RWPE1 (cell line): ENCODE data around the gene RNFT2.

Source experiments
- CTCF ChIA-PET: fragments of 350-600 bp; sonication (Branson Sonifier 250); formaldehyde crosslinking; extraction: SDS; loops from one replicate; lab custom pipeline; 2021; lab: Yijun Ruan, JAX
- POLR2A ChIA-PET: fragments of 400-600 bp; formaldehyde crosslinking; extraction: SDS; loops from one replicate; lab custom pipeline; 2020; ENCODE audit warnings: antibody characterized with exemption; ENCODE audit not compliant: low non-redundant PET; lab: Yijun Ruan, JAX
- DNase-seq: peaks from one replicate; pipeline ENCODE4 v3.0.0; 2012; ENCODE audit warnings: low spot score
- H3K27ac ChIP-seq: fragments of 450-650 bp; 2 replicates; pipeline ENCODE4 v1.5.1; 2017
- TF ChIP-seq, protein P1 (sequence below): fragments of 450-650 bp; conservative IDR thresholded peaks from 2 replicates; pipeline ENCODE4 v1.5.1; 2017; ENCODE audit warnings: low read depth, mild to moderate bottlenecking

RNFT2 gene

DNA sequence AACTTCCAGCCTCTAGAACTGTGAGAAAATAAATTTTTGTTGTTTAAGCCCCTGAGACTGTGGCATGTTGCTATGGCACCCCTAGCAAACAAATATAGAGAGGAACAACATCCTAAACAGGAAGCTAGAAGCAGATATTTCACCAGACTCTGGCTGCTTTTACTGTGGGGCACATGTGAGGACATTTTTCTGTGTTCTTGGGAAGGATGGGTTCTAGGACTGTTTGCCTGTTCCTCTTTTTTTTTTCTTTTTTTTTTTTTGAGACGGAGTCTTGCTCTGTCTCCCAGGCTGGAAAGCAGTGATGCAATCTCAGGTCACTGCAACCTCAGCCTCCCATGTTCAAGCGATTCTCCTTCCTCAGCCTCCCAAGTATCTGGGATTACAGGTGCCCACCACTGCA, 147.4 kb downstream of the RNFT2 start:
- H3K27ac ChIP-seq: no peak overlapping the region
- POLR2A ChIA-PET: no interaction called here
- DNase-seq: no peak
- CTCF ChIA-PET: interaction anchor here (0.7 kb wide), 1 partner anchor 245 kb away, joined by 6 read pairs; no protein-coding TSS in a partner anchor
- TF ChIP-seq, protein P1, sequence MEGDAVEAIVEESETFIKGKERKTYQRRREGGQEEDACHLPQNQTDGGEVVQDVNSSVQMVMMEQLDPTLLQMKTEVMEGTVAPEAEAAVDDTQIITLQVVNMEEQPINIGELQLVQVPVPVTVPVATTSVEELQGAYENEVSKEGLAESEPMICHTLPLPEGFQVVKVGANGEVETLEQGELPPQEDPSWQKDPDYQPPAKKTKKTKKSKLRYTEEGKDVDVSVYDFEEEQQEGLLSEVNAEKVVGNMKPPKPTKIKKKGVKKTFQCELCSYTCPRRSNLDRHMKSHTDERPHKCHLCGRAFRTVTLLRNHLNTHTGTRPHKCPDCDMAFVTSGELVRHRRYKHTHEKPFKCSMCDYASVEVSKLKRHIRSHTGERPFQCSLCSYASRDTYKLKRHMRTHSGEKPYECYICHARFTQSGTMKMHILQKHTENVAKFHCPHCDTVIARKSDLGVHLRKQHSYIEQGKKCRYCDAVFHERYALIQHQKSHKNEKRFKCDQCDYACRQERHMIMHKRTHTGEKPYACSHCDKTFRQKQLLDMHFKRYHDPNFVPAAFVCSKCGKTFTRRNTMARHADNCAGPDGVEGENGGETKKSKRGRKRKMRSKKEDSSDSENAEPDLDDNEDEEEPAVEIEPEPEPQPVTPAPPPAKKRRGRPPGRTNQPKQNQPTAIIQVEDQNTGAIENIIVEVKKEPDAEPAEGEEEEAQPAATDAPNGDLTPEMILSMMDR: no peak

DNA sequence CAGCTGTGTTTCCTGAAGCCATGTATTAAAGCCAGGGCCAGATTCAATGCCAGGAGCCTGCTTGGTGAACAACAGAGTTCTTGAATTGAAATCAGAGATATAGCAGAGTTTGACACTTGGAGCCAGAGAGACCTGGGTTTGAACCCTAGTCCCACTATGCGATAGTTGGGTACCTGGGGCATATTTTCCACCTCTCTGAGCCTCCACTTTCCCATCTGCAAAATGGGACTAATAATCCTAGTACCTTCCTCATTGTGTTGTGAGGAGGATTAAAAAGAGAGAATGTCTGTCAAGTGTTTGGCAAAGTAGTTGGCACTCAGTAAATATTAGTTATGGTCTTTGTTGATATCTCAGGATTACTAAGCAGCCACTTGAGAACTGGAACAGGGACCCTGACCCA, 149.1 kb downstream of the RNFT2 start:
- POLR2A ChIA-PET: no interaction called here
- no peak for DNase-seq
- CTCF ChIA-PET: no interaction called here
- no peak overlapping the region for H3K27ac ChIP-seq
- TF ChIP-seq, protein P1: no peak

DNA sequence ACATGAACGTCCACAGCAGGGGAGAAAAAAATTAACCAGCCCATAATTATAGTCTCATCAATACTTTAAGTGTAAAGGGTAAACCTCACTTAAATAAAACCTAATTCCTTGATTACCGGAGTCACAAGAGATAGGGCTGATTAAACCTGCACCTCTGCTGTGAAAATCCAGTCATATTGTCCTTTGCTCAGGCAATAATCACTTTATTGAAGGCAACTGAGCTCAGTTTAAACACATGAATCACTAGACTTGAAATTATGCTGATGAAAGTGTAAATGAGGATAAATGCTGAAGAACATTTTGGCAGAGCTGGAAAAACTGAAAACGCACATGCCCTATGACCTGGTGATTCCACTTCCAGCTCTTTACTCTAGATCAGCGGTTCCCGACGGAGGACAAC, 149.8 kb downstream of the RNFT2 start:
- ChIA-PET POLR2A (no interaction called here), CTCF (no interaction called here)

DNA sequence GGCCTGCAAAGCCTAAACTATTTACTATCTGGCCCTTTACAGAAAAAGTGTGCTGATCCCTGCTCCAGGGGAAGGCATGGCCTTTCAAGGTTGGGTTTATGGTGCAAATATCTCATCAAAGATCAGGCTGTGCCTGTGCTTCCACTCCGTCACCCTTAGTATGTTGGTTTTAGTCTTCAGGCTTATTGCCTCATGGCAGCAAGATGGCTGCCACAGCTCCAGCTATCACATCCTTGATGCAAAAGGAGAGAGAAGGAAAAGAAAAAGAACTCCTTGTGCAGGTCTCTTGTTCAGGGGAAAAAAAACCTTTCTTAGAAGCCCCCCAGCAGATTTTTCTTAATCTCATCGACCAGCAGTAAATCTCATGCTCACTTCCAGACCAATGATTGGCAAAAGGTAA, 152.2 kb downstream of the RNFT2 start:
- TF ChIP-seq, protein P1: no peak
- DNase-seq: no peak
- H3K27ac ChIP-seq: no peak overlapping the region
- POLR2A ChIA-PET: no interaction called here
- CTCF ChIA-PET: no interaction called here

More for the DNA sequence above, 149.8 kb downstream of the RNFT2 start:
- DNase-seq: no peak
- no peak overlapping the region for H3K27ac ChIP-seq
- TF ChIP-seq, protein P1: no peak

DNA sequence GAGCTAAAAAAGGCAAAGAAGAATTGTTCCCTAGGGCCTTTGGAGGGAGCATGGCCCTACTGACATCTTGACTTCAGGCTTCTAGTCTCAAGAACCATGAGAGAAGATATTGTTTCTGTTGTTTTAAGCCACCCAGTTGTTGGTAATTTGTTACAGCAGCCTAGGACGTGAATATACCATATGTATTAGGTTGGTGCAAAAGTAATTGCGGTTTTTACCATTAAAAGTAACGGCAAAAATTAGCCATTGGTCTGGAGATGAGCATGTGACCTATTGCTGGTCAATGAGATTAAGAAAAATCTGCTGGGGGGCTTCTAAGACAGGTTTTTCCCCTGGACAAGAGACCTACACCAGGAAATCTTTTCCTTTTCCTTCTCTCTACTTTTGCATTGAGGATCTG, 152.9 kb downstream of the RNFT2 start:
- ChIA-PET POLR2A (no interaction called here), CTCF (interaction anchor here (0.7 to 1.0 kb wide), 3 partner anchors 8 to 128 kb away, joined by 3 read pairs; no protein-coding TSS in a partner anchor)
- TF ChIP-seq, protein P1: no peak
- DNase-seq: no peak
- no peak overlapping the region for H3K27ac ChIP-seq

DNA sequence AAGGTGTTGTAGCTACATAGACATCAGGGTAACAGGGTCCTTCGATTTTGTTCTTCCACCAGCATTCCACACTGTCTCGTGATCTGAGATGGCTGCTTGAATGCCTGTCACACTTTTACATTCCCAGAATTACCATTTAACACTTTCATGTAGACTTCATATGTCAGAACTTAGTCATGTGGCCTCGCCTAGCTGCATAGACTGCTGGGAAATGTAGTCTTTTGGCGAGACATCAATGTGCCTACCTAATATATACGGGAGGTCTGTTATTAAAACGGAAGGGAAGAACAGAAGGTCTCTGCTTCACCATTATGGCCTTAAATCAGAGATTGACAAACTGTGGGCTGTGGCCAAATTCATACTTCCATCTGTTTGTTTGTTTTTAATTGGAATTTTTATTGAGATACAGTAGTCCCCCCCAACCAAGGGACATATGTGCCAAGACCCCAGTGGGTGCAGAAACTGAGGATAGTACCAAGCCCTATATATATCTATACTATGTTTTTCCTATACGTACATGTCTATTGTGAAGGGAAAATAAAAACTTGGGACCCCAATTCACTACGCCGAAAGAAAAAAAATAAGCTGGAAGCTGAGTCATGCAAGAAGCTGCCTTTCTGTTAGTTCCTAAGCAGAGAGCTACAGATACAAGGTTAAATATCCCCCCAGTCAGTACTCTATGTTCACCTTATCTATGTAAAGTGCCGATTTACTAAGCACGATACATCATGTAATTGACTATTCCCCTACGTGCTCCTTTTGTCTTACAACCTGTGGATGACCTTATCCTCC, 154.4 kb downstream of the RNFT2 start:
- CTCF ChIA-PET: interaction anchor here (1.0 kb wide), 2 partner anchors 12 to 24 kb away, joined by 3 read pairs; partner anchors contain the start of gene HRK
- POLR2A ChIA-PET: no interaction called here

More for the DNA sequence above, 154.4 kb downstream of the RNFT2 start:
- TF ChIP-seq, protein P1: no peak
- no peak for DNase-seq
- H3K27ac ChIP-seq: no peak overlapping the region
